Effector memory CD8-positive, alpha-beta T cell (primary cell): Measurements from ENCODE around the gene AGAP1.

Experiments used
- ATAC-seq: fragments of 150-1000 bp; cut with Tn5 transposase; replicated peaks from 2 replicates; pipeline ENCODE4 v1.10.0; 2021; ENCODE audit warnings: mild to moderate bottlenecking, moderate library complexity
- DNase-seq, 3 experiments: peaks; one replicate each; pipeline ENCODE4 v3.0.0; 2021
- H3K27ac Mint-ChIP-seq, 2 donors: one replicate each; pipeline ENCODE4 v1.8.0; 2022; ENCODE audit warnings: mild to moderate bottlenecking in 2 of 2, mixed read lengths in 2 of 2, moderate library complexity in 2 of 2
- H3K27me3 Mint-ChIP-seq, 2 donors: one replicate each; pipeline ENCODE4 v1.8.0; 2022; ENCODE audit warnings: mixed read lengths in 2 of 2
- H3K36me3 Mint-ChIP-seq: one replicate; pipeline ENCODE4 v1.8.0; 2022; ENCODE audit warnings: mild to moderate bottlenecking, moderate library complexity, mixed read lengths; ENCODE audit not compliant: insufficient read depth
- H3K4me1 Mint-ChIP-seq, 2 donors: one replicate each; pipeline ENCODE4 v1.8.0; 2022; ENCODE audit warnings: low read depth in 2 of 2, mixed read lengths in 2 of 2
- H3K4me3 Mint-ChIP-seq, 2 donors: one replicate each; pipeline ENCODE4 v1.8.0; 2022; ENCODE audit warnings: mild to moderate bottlenecking in 2 of 2, mixed read lengths in 2 of 2, moderate library complexity in 2 of 2
- H3K9me3 Mint-ChIP-seq, 2 donors: one replicate each; pipeline ENCODE4 v1.8.0; 2022; ENCODE audit warnings: mixed read lengths in 2 of 2

AGAP1 gene

DNA sequence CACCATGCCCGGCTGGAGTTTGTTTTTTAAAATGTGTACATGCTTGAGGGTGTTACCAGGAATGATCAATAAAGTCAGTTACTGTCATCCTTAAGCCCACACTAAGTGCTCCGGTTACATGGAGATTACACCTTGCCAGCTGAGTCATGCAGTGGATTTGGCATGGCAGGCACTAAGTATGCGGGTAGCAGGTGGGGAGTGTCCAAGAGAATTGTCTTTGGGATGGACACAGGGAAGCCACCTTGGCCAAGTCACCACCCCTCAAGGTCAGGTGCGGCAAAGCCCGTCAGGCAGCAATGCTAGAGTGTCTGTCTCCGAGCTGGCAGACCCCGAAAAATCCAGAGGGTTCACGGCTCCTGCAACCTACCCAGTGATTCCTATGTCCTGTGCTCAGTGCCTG is 619.6 kb downstream of the AGAP1 start:
- Mint-ChIP-seq H3K27me3 (no peaks in the 10 kb centered on the region), H3K9me3 (no peaks in the 10 kb centered on the region), H3K36me3 (no peaks in the 10 kb centered on the region), H3K4me1 (peaks cover 3 to 9% of the 10 kb centered on the region in 2 donors), H3K4me3 (no peak overlapping the region), H3K27ac (no peak overlapping the region)
- ATAC-seq (no peak), DNase-seq (no peak)

DNA sequence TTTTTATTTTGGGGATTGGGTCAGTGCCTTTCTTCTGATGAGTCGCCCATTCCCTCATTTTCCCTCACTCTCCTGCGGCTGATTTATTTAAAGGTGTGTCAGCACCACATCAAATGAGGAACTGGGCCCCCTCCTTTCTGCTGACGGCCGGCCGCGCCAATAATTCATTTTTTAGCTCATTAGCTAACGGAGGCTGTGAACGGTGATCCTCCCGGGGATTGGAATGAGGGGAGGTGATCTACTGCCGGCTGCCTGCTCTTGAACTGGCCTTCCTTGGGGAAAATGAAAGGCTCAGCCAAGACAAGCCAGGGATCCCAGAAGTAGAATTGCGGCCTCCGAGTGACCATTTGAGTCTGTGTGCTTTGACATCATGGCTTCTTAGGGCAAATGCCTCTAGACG is 620.1 kb downstream of the AGAP1 start:
- H3K36me3 Mint-ChIP-seq, result no peaks in the 10 kb centered on the region
- H3K4me1 Mint-ChIP-seq, result peaks cover 3 to 11% of the 10 kb centered on the region in 2 donors
- no peak for ATAC-seq
- no peak overlapping the region for H3K27ac Mint-ChIP-seq
- H3K4me3 Mint-ChIP-seq, result no peak overlapping the region
- no peaks in the 10 kb centered on the region for H3K27me3 Mint-ChIP-seq
- DNase-seq, result no peak
- H3K9me3 Mint-ChIP-seq, result no peaks in the 10 kb centered on the region

DNA sequence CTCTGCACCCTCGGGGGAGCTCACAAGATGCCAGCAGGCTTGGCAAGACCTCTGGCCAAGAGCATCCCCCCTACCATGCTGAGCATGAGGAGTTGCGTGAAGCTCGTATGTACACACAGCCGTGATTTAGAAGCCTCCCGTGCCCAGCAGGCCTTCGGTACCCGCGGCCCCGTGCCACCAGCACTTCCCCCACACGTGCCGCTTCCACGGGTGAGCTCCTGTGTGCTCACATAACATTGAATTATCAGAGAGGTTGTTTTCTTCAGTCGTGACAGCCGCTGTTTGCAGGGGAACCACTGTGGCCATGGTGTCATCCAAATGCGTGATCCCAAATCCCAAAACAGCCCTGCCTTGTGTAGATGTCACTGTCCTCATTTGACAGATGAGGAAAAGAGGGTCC is 621.1 kb downstream of the AGAP1 start:
- H3K36me3 Mint-ChIP-seq, result no peaks in the 10 kb centered on the region
- DNase-seq (no peak), ATAC-seq (no peak)
- H3K9me3 Mint-ChIP-seq, result no peaks in the 10 kb centered on the region
- H3K27me3 Mint-ChIP-seq, result no peaks in the 10 kb centered on the region
- H3K27ac Mint-ChIP-seq, result no peak overlapping the region
- no peak overlapping the region for H3K4me3 Mint-ChIP-seq
- peaks cover 3 to 11% of the 10 kb centered on the region in 2 donors for H3K4me1 Mint-ChIP-seq

DNA sequence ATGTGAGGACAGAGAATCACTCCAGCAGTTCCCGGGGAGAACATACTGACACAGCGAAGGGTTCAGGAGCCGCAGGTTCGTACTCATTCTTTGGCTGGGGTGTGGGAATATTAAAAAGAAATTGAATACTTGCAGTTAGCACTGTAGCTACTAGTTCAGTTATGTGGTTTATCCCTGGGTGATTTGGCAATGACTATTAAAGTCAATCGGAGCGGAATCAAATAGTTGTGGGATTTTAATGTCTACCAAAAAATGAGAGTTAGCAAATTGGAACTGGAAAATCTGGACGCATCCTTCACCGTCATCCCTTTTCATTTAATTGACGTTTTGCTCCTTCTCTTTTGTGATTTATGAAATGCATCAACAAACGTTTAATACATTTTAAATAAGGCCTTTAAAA is 623.6 kb downstream of the AGAP1 start:
- DNase-seq, result no peak
- Mint-ChIP-seq H3K27ac (no peak overlapping the region), H3K9me3 (no peaks in the 10 kb centered on the region), H3K4me1 (peaks cover 1 to 11% of the 10 kb centered on the region in 2 donors), H3K4me3 (no peak overlapping the region), H3K36me3 (peaks cover 13% of the 10 kb centered on the region), H3K27me3 (no peaks in the 10 kb centered on the region)
- no peak for ATAC-seq

DNA sequence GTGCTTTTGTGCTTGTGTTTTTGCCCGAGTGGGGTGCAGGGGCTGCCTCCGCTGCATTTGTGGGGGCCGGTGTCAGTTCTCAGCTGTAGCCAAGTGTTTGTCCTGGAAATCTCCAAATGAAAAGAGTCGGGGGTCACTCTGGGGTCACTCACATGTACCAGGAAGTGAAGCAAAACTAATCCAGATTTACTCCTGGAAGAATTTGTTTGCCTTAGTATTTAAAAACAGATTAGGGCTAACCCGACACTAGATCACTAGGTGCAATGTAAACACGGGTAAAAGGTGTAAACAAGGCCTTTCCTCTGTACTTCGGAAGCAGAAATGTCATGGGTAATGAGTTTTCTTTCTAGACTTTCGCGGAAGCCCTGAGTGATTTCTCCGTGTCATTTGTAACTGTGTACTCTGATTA is 624.0 kb downstream of the AGAP1 start:
- no peaks in the 10 kb centered on the region for H3K27me3 Mint-ChIP-seq
- DNase-seq (no peak), ATAC-seq (no peak)
- peaks cover 0 to 10% of the 10 kb centered on the region in 2 donors for H3K4me1 Mint-ChIP-seq
- H3K9me3 Mint-ChIP-seq, result no peaks in the 10 kb centered on the region
- peaks cover 18% of the 10 kb centered on the region for H3K36me3 Mint-ChIP-seq
- H3K4me3 Mint-ChIP-seq, result no peak overlapping the region
- H3K27ac Mint-ChIP-seq, result no peak overlapping the region

DNA sequence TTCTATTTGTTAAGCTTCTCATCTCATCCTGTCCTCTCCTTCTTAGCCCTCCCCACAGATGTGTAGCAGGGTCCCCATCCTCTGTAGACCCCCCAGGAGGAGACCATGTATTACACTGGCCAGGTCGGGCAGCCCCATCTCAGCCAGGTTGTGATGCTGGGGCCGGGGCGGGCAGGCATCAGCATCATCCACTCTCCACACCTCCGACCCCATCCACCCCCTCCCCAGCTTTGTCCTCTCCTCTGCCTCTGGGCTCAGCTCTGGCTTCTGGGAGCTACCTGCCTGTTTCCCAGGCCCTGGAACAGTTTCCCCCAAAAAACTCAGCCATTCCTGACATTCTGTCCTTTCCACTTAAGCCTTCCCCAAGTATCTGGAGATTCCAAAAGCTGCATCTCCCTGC is 625.2 kb downstream of the AGAP1 start:
- Mint-ChIP-seq H3K27me3 (no peaks in the 10 kb centered on the region), H3K4me3 (no peak overlapping the region), H3K36me3 (peaks cover 25% of the 10 kb centered on the region), H3K4me1 (peaks cover 0 to 9% of the 10 kb centered on the region in 2 donors), H3K27ac (peak overlapping the region in 1 of 2 donors; percentile 57), H3K9me3 (no peaks in the 10 kb centered on the region)
- ATAC-seq, result no peak
- DNase-seq, result no peak

DNA sequence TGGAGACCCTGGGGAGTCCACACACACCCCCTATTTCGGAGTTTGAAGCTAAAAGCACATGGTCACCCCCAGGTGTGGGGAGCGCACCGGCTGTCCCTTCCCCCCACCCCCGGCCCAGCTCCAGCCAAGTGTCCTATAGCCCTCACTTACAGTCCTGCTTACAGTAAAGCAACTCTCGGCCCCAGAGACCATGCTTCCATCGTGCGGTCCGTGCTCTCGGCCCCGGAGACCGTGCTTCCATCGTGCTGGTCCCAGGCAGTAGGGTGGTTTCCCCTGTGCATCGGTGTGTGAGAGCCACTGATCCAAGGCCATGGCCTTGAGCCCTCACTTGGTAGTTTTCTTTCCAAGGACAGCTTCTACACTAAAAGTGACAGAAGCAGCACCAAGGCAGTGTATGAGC is 625.6 kb downstream of the AGAP1 start:
- Mint-ChIP-seq H3K9me3 (no peaks in the 10 kb centered on the region), H3K27ac (no peak overlapping the region), H3K27me3 (no peaks in the 10 kb centered on the region), H3K4me1 (peaks cover 0 to 9% of the 10 kb centered on the region in 2 donors), H3K36me3 (peaks cover 25% of the 10 kb centered on the region), H3K4me3 (no peak overlapping the region)
- DNase-seq, result no peak
- ATAC-seq, result no peak

DNA sequence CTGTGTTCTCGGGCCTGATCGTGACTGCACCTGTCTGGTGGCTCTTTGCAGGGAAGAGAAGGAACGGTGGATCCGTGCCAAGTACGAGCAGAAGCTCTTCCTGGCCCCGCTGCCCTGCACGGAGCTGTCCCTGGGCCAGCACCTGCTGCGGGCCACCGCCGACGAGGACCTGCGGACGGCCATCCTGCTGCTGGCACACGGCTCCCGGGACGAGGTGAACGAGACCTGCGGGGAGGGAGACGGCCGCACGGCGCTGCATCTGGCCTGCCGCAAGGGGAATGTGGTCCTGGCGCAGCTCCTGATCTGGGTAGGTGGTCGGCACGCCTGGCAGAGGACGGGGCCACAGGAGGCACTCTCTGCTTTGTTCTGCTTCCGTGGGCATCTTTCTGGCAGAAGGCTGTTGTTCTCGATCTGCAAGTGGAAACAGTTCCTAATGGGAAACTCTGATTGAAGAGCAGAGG is 626.3 kb downstream of the AGAP1 start:
- ATAC-seq, result no peak
- peaks cover 0 to 3% of the 10 kb centered on the region in 2 donors for H3K4me1 Mint-ChIP-seq
- no peak overlapping the region for H3K27ac Mint-ChIP-seq
- H3K36me3 Mint-ChIP-seq, result peaks cover 32% of the 10 kb centered on the region
- no peaks in the 10 kb centered on the region for H3K9me3 Mint-ChIP-seq
- DNase-seq, result no peak
- H3K4me3 Mint-ChIP-seq, result no peak overlapping the region
- no peaks in the 10 kb centered on the region for H3K27me3 Mint-ChIP-seq

DNA sequence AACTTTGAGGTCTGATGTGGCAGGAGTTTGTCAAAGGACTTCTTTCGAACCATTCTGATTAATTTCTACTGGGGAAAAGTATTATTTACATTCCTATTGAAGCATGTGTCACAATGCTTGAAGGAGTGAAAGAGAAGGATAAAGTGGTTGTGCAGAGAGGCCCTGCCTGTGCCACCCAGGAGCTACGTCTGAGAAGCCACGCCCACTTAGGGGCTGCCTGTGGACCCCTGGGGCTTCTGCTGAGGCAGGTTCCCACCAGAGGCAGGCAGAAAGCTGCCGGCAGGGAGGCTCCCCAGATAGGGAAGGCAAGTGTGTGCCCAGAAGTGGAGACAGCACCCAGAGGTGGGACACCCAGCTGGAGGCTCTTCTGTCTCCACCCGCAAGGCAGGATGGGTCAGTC is 627.0 kb downstream of the AGAP1 start:
- Mint-ChIP-seq H3K4me3 (no peak overlapping the region), H3K4me1 (peaks cover 0 to 3% of the 10 kb centered on the region in 2 donors), H3K9me3 (no peaks in the 10 kb centered on the region), H3K27me3 (no peaks in the 10 kb centered on the region), H3K27ac (no peak overlapping the region), H3K36me3 (peaks cover 38% of the 10 kb centered on the region)
- ATAC-seq, result no peak
- DNase-seq, result no peak

DNA sequence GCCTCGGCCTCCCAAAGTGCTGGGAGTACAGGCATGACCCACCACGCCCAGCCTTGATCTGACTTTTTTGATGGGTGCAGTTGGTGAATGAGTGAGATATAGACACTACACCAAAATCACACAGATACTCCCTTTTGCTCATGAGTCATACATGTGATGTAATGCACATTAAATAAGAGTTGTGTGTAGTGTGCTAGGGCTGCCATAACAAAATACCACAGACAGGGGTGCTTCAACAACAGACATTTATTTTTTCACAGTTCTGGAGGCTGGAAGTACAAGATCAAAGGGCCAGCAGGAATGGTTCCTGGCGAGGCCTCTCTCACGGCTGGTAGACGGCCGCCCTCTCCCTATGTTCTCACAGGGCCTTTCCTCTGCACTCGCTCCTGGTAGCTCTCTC is 627.7 kb downstream of the AGAP1 start:
- Mint-ChIP-seq H3K4me1 (peaks cover 0 to 3% of the 10 kb centered on the region in 2 donors), H3K27me3 (no peaks in the 10 kb centered on the region), H3K27ac (no peak overlapping the region), H3K36me3 (peaks cover 41% of the 10 kb centered on the region), H3K4me3 (no peak overlapping the region), H3K9me3 (no peaks in the 10 kb centered on the region)
- DNase-seq (no peak), ATAC-seq (no peak)

DNA sequence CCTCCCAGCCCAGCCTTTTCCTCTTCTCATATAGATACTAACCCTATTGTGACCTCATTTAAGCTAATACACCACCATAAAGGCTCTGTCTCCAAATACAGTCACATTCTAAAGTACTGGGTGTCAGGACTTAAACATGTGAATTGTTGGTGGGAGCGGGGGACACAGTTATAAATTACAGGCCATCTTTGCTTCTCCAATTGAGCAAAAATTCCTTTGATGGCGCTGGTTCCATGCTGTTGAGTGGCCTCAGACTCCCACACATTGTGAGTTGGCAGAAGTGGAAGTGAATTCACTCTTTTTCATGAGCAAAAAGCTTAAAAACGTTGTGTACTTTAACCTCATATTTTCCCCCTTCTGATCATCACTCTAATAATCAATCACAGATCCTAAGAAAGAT is 628.4 kb downstream of the AGAP1 start:
- Mint-ChIP-seq H3K9me3 (no peaks in the 10 kb centered on the region), H3K36me3 (peaks cover 46% of the 10 kb centered on the region), H3K27ac (no peak overlapping the region), H3K27me3 (no peaks in the 10 kb centered on the region), H3K4me1 (peaks cover 0 to 3% of the 10 kb centered on the region in 2 donors), H3K4me3 (no peak overlapping the region)
- ATAC-seq (no peak), DNase-seq (no peak)

DNA sequence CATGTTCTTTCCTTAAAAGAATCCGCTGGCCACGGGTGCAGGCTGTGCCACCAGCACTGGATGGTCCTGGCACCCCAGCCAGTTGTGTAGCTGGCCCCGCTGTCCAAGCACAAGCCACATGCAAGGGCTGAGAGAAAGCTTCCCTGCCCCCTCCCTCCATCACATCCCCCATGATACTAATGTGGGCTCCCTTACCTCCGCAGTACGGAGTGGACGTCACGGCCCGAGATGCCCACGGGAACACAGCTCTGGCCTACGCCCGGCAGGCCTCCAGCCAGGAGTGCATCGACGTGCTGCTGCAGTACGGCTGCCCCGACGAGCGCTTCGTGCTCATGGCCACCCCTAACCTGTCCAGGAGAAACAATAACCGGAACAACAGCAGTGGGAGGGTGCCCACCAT is 629.9 kb downstream of the AGAP1 start:
- H3K9me3 Mint-ChIP-seq, result no peaks in the 10 kb centered on the region
- peaks cover 0 to 2% of the 10 kb centered on the region in 2 donors for H3K4me1 Mint-ChIP-seq
- no peak overlapping the region for H3K4me3 Mint-ChIP-seq
- no peak overlapping the region for H3K27ac Mint-ChIP-seq
- ATAC-seq (no peak), DNase-seq (no peak)
- peaks cover 47% of the 10 kb centered on the region for H3K36me3 Mint-ChIP-seq
- H3K27me3 Mint-ChIP-seq, result no peaks in the 10 kb centered on the region

DNA sequence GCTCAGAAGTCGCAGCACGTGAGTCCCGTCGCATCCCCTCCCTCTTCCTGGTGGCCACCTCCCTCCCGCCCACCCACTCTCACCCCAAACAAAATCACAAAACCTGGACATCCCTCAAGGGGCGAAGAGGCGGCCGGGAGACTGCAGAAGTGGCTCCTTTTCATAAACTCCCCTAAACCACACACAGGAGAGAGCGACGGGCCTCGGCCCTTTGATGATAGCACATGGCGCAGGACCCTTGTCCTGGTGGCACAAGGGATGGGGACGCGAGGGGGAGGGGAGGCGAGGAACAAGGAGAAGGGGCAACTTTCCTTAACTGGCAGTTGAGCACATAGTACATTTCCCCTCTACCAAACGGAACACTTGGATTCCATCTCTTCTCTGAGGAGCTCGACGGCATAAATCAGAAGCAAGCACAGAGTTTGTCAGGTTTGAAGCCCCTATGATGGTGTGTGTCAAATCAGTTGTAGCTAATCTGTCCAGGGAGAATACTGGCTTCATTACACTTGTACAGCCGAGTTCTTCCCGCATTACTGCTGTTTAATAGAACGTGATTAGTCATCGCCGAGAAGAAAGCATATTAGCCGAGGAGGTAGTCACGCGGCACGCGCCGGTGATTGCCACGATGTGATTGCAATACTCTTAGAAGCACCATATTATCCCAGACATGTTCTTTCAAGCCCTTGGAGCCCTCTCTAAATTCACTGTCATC is 630.5 kb downstream of the AGAP1 start:
- H3K9me3 Mint-ChIP-seq, result no peaks in the 10 kb centered on the region
- no peak overlapping the region for H3K4me3 Mint-ChIP-seq
- peaks cover 47% of the 10 kb centered on the region for H3K36me3 Mint-ChIP-seq
- no peaks in the 10 kb centered on the region for H3K27me3 Mint-ChIP-seq
- H3K4me1 Mint-ChIP-seq, result no peaks in the 10 kb centered on the region
- ATAC-seq (no peak), DNase-seq (no peak)
- H3K27ac Mint-ChIP-seq, result no peak overlapping the region

DNA sequence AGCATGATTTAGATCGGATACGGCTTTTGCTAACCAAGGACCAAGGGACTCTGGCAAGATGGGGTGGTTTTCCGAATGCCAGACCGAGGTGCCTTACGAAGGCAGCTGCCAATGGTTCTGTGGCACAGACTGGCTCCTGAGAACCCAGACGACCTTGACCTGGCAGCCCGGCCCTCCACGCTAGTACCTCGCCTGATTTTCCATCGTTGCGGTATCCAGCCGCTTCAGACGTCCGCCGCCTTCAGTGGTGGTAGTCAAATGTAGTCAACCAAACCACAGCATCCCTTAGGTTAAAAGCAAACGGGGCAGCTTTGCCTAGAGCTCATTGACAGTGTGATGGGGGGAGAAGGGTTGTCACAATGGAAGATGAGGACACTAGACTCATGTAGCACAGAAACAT is 631.7 kb downstream of the AGAP1 start:
- DNase-seq, result no peak
- Mint-ChIP-seq H3K36me3 (peaks cover 47% of the 10 kb centered on the region), H3K9me3 (no peaks in the 10 kb centered on the region)

More for the DNA sequence above, 631.7 kb downstream of the AGAP1 start:
- Mint-ChIP-seq H3K27me3 (no peaks in the 10 kb centered on the region), H3K4me1 (no peaks in the 10 kb centered on the region), H3K4me3 (no peak overlapping the region), H3K27ac (no peak overlapping the region)
- ATAC-seq, result no peak
